Thyroid gland (tissue), 4 donors: ENCODE results near the gene CA10.

Experiments
- POLR2A ChIP-seq, 2 donors: fragments of 450-650 bp; IDR thresholded peaks; one replicate each; pipeline ENCODE4 v1.6.1; 2017; ENCODE audit warnings: antibody characterized with exemption in 2 of 2, mild to moderate bottlenecking in 2 of 2, moderate library complexity in 1 of 2
- TF ChIP-seq, protein P1 (sequence below), 6 experiments: fragments of 200-600 bp in 3 of 6; fragments of 450-650 bp in 3 of 6; sonication (generic) in 3 of 6; IDR thresholded peaks; one replicate each; pipeline ENCODE4 v1.5.1; 2016 to 2019; ENCODE audit warnings: antibody characterized with exemption in 6 of 6, mild to moderate bottlenecking in 2 of 6, inconsistent platforms in 1 of 6, moderate library complexity in 1 of 6

DNA sequence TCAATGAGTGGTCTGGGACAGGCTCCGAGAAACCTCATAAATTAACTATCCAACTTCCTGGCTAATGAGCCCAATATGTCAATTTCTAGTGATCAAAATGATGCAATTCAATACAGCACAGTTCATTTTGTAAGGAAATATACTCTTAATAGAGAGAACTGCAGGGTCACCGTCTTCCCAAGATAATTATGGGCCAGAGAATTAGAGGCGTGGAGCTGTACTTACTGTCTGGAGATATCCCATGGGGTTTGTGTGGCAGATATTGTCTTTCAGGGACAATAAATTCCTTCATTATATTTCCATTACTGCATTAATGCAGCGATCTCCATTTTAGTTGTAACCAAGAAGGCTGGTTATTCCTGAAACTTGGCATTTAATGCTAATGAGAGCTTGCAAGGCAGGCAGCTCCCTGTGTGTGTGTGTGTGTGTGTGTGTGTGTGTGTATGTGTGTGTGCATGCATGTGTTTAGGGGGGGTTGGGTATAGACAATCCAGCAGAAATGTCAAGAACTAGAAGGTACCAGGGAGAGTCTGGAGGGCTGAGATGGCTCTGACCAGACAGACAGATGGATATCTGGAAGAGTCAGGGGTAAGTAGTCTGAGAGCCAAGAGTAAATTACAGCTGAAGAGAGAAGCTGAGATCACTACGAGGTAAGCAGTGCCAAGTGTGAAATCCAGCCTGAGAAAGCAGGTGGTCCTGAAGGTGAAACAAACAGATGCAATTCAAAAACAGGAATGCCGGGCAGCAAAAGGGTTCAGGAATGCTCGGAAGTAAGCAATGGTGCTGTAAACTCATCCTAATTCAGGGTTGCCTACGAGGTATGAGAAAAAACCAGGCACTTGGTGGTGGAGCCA, 393.0 kb downstream of the CA10 start:
- TF ChIP-seq, protein P1, sequence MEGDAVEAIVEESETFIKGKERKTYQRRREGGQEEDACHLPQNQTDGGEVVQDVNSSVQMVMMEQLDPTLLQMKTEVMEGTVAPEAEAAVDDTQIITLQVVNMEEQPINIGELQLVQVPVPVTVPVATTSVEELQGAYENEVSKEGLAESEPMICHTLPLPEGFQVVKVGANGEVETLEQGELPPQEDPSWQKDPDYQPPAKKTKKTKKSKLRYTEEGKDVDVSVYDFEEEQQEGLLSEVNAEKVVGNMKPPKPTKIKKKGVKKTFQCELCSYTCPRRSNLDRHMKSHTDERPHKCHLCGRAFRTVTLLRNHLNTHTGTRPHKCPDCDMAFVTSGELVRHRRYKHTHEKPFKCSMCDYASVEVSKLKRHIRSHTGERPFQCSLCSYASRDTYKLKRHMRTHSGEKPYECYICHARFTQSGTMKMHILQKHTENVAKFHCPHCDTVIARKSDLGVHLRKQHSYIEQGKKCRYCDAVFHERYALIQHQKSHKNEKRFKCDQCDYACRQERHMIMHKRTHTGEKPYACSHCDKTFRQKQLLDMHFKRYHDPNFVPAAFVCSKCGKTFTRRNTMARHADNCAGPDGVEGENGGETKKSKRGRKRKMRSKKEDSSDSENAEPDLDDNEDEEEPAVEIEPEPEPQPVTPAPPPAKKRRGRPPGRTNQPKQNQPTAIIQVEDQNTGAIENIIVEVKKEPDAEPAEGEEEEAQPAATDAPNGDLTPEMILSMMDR (IDR thresholded peaks at IDR 0.05) = no peak
- no peak for TF ChIP-seq POLR2A (IDR thresholded peaks at IDR 0.05)
